Measurements from ENCODE around the gene ZEB1.
"Not testable (repeated sequence)": the region's sequence is repeated elsewhere in the genome, so short reads cannot be mapped to it uniquely, and the experiment has no call there.

ZEB1 gene

DNA sequence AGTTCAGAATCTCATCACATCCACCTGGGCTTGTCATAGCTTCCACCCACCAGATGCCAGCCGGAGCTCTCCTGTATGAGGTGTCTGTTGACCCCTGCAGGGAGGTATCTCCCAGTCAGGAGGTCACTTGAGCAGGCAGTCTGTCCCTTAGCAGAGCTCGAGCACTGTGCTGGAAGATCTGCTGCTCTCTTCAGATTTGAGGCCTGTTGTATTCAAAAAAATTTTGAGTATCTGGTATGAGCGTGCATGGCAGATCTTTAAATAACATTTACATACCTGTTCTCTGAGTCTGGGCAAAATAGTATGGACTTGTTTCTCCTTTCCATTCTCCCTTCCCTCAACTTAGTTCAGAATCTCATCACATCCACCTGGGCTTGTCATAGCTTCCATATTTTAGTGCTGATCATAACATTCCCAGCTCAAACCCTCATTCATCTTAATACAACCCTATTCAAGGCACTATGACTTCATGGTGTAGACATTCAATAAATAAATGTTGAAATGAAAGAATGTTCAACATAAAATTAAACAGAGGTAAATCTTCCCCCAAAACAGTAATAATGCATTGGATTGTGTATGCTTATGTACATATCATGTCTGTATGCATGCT lies 249.3 kb downstream of the ZEB1 start:
- not testable (repeated sequence) for H3K4me3 Mint-ChIP-seq; H3K9me3 Mint-ChIP-seq (ENCODE audit: low read depth); H3K27me3 Mint-ChIP-seq; H3K4me1 Mint-ChIP-seq (ENCODE audit: low read depth); H3K27ac Mint-ChIP-seq; H3K36me3 Mint-ChIP-seq

DNA sequence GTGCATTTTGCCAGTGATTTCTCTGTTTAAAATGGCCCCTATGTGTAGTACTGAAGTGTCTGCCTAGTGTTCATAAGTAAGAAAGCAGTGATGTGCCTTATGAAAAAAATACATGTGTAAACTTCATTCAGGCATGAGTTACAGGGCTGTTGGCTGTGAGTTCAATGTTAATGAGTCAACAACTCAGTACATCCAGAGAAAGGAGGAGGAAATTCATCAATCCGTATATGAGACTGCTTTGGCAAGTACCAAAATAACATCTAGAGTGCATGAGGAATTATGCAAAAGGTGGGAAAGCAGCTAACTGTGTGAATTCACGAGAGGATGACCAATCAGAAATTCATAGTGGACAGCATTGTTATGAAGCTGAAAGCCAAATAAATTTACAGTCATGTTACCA lies 255.6 kb downstream of the ZEB1 start:
- peaks cover 3% of the 10 kb centered on the region for H3K27me3 Mint-ChIP-seq
- H3K27ac Mint-ChIP-seq = no peak overlapping the region
- H3K4me3 Mint-ChIP-seq = no peak overlapping the region
- peaks cover 11% of the 10 kb centered on the region for H3K4me1 Mint-ChIP-seq (ENCODE audit: low read depth)
- peaks cover 5% of the 10 kb centered on the region for H3K9me3 Mint-ChIP-seq (ENCODE audit: low read depth)
- peaks cover 4% of the 10 kb centered on the region for H3K36me3 Mint-ChIP-seq

DNA sequence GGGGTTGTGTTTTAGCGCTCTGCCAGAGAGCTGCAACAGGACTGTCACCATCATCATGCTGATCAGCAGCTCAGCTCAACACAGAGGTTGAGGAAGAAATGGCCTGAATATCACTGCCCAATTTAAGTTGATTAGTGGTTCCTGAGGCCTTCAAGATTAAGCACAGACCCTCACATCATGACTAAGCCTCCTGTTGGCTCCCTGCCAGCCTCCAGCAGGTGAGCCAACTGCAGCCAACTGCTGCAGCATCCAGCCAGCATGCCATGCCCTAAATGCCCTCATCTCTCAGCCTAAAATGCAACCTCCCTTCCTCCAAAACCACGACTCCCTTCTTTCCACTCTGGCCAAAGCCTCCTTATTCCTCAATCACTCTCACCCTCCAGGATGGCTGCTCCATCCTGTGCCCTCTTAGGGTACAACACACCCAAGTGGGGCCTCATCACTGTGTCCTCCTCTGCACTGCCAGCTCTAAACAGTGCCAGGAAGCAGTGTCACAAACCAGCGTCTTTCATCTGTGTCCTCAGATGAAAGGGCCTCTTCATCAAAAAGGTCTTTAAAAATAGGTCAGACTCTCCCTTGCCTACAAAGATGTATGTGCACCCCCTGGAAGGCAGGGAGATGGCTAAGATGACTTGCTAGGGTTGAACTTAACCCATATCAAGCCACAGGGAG lies 259.3 kb downstream of the ZEB1 start:
- no peaks in the 10 kb centered on the region for H3K27me3 Mint-ChIP-seq
- no peak overlapping the region for H3K4me3 Mint-ChIP-seq
- H3K9me3 Mint-ChIP-seq (ENCODE audit: low read depth) = peaks cover 5% of the 10 kb centered on the region
- H3K36me3 Mint-ChIP-seq = peaks cover 4% of the 10 kb centered on the region
- no peak overlapping the region for H3K27ac Mint-ChIP-seq
- peaks cover 12% of the 10 kb centered on the region for H3K4me1 Mint-ChIP-seq (ENCODE audit: low read depth)

DNA sequence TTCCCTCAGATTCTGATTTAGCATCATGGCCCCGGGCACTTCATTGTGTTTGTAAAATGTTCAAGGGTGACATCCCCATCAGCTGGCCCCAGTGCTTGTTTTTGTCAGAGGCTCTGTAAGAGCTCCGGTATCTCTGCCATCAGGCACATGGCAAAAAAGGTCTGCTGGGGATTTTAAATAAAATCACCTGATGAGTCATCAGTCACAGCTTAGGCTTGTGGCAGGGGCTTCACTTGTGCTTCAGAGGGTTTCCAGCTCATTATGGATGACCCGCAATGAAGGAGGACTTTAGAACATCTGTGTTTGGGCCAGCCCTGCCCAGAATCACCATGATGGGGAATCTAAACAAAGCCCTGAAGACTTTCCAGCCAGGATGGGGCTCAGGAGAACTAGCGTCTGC lies 259.9 kb downstream of the ZEB1 start:
- no peak overlapping the region for H3K4me3 Mint-ChIP-seq
- peaks cover 12% of the 10 kb centered on the region for H3K4me1 Mint-ChIP-seq (ENCODE audit: low read depth)
- peaks cover 4% of the 10 kb centered on the region for H3K36me3 Mint-ChIP-seq
- peaks cover 5% of the 10 kb centered on the region for H3K9me3 Mint-ChIP-seq (ENCODE audit: low read depth)
- H3K27ac Mint-ChIP-seq = no peak overlapping the region
- peaks cover 2% of the 10 kb centered on the region for H3K27me3 Mint-ChIP-seq

Data from activated naive CD8-positive, alpha-beta T cell (primary cell).